ENCODE measurements around the gene MANF. TPM values are rescaled to one million over a fixed set of nuclear protein-coding genes. Genes with fewer than 3 reads are reported as not detected.

The MANF gene
- total RNA-seq, 2 experiments from 2014 or later = 104 to 117 TPM

DNA sequence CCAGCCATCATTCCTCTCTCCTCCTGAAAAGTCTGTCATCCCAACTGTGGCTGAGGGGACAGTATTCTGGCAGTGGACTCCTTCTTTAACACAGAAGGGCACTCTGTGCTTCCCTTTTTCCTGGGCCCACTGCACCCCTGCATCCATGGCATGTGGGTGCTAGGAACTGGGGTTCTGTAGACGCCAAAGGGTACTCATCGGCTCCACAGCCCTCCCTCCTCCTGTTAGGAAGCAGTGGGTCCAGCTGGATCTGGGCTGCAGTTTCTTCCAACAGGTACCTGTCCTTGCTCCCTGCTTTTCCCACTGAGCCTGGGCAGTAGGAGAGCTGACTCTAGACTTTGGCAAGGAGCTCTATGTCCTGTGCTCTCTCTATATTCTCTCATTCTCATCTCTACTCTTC, 6.4 kb upstream of the MANF start:
- TF ChIP-seq, protein P1, sequence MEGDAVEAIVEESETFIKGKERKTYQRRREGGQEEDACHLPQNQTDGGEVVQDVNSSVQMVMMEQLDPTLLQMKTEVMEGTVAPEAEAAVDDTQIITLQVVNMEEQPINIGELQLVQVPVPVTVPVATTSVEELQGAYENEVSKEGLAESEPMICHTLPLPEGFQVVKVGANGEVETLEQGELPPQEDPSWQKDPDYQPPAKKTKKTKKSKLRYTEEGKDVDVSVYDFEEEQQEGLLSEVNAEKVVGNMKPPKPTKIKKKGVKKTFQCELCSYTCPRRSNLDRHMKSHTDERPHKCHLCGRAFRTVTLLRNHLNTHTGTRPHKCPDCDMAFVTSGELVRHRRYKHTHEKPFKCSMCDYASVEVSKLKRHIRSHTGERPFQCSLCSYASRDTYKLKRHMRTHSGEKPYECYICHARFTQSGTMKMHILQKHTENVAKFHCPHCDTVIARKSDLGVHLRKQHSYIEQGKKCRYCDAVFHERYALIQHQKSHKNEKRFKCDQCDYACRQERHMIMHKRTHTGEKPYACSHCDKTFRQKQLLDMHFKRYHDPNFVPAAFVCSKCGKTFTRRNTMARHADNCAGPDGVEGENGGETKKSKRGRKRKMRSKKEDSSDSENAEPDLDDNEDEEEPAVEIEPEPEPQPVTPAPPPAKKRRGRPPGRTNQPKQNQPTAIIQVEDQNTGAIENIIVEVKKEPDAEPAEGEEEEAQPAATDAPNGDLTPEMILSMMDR (conservative IDR thresholded peaks at IDR 0.05; ENCODE audit: low read length) = no peak
- TF ChIP-seq EZH2phosphoT487 (IDR thresholded peaks at IDR 0.05; ENCODE audit: borderline replicate concordance, low read depth, low read length) = no peak
- no TSS peak for BruUV-seq (replicated peaks)
- no peaks in the 10 kb centered on the region for H4K20me1 ChIP-seq (ENCODE audit: insufficient read depth, low read length)
- H2AFZ ChIP-seq (ENCODE audit: low read length) = no peak overlapping the region
- no peaks in the 10 kb centered on the region for H3K9me3 ChIP-seq (ENCODE audit: low read length)
- CTCF ChIA-PET (ENCODE audit: unreplicated experiment) = no interaction called here
- POLR2A ChIA-PET = interaction anchor here (0.6 kb wide), 1 partner anchor 72 kb away, joined by 3 read pairs; no protein-coding TSS in a partner anchor
- intact Hi-C loops (cut with micrococcal nuclease; ENCODE audit: unreplicated experiment) = loop anchor here (10.0 kb wide), 1 partner anchor 274 kb away; no protein-coding TSS in a partner anchor
- no peak overlapping the region for H3K4me2 ChIP-seq (ENCODE audit: low read length)
- H3K36me3 ChIP-seq (ENCODE audit: insufficient read depth, low read length) = no peaks in the 10 kb centered on the region
- peaks cover 9% of the 10 kb centered on the region for H3K4me1 ChIP-seq (ENCODE audit: insufficient read depth, low read length, poor library complexity, severe bottlenecking)
- no peak overlapping the region for H3K27ac ChIP-seq (ENCODE audit: low read depth, low read length, poor library complexity, severe bottlenecking)
- DNase-seq (ENCODE audit: low spot score) = no peak
- H3K79me2 ChIP-seq (ENCODE audit: insufficient read depth, low read depth, low read length) = peaks cover 5% of the 10 kb centered on the region; the same call in 1 of the 2 replicates
- no peak overlapping the region for H3K4me3 ChIP-seq (ENCODE audit: low read depth, low read length, poor library complexity, severe bottlenecking)
- no peaks in the 10 kb centered on the region for H3K9me2 ChIP-seq (ENCODE audit: insufficient read depth, low read length)

DNA sequence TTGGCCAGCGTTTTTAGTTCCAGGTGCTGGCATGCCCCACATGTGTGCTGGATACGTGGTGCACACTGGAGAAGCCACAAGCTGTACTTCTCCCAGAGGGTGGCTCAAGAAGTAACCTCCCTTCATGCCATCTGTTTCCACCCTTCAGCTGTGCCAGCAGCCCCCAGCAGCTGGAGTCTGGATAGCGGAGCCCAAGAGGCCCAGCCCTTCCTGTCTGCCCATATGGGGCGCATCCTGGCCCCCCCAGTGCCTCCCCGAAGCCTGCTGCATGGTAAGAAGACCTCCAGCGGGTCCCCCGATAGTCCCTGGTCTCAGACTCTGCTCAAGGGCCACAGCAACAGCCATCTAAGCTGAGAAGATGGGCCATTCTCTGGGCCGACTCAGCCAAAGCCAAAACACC, 5.8 kb upstream of the MANF start:
- CTCF ChIA-PET (ENCODE audit: unreplicated experiment) = no interaction called here

More for the DNA sequence above, 5.8 kb upstream of the MANF start:
- intact Hi-C loops (cut with micrococcal nuclease; ENCODE audit: unreplicated experiment) = loop anchor here (10.0 kb wide), 1 partner anchor 274 kb away; no protein-coding TSS in a partner anchor
- Histone ChIP-seq H3K4me2 (ENCODE audit: low read length) (no peak overlapping the region), H4K20me1 (ENCODE audit: insufficient read depth, low read length) (no peaks in the 10 kb centered on the region), H3K27ac (ENCODE audit: low read depth, low read length, poor library complexity, severe bottlenecking) (no peak overlapping the region), H3K9me2 (ENCODE audit: insufficient read depth, low read length) (no peaks in the 10 kb centered on the region), H2AFZ (ENCODE audit: low read length) (no peak overlapping the region), H3K36me3 (ENCODE audit: insufficient read depth, low read length) (no peaks in the 10 kb centered on the region), H3K4me1 (ENCODE audit: insufficient read depth, low read length, poor library complexity, severe bottlenecking) (peaks cover 10% of the 10 kb centered on the region), H3K9me3 (ENCODE audit: low read length) (no peaks in the 10 kb centered on the region), H3K79me2 (ENCODE audit: insufficient read depth, low read depth, low read length) (peaks cover 9% of the 10 kb centered on the region; the same call in 1 of the 2 replicates), H3K4me3 (ENCODE audit: low read depth, low read length, poor library complexity, severe bottlenecking) (no peak overlapping the region)
- POLR2A ChIA-PET = no interaction called here
- no peak for DNase-seq (ENCODE audit: low spot score)
- BruUV-seq (replicated peaks) = no TSS peak
- TF ChIP-seq, protein P1 (conservative IDR thresholded peaks at IDR 0.05; ENCODE audit: low read length) = no peak
- no peak for TF ChIP-seq EZH2phosphoT487 (IDR thresholded peaks at IDR 0.05; ENCODE audit: borderline replicate concordance, low read depth, low read length)
